PC-9 (cell line): Measurements from ENCODE around the gene TAF1L. TPM values are rescaled to one million over a fixed set of nuclear protein-coding genes. Genes with fewer than 3 reads are reported as not detected.

Source experiments
- BruUV-seq: library from RNA; stranded (reverse); fragments of 400-500 nt; replicated peaks from 2 replicates; lab custom pipeline; 2021; lab: Mats Ljungman, UMichigan
- CTCF ChIA-PET: fragments of 300-600 bp; sonication (Branson Sonifier 250); formaldehyde crosslinking; loops from one replicate; lab custom pipeline; 2022; ENCODE audit warnings: antibody characterized with exemption; lab: Charles Lee
- POLR2A ChIA-PET: fragments of 300-600 bp; sonication (Branson Sonifier 250); formaldehyde crosslinking; loops from one replicate; lab custom pipeline; 2022; ENCODE audit warnings: antibody characterized with exemption; ENCODE audit not compliant: unreplicated experiment; lab: Charles Lee
- DNase-seq, 2 experiments: peaks; one replicate each; pipeline versions ENCODE4 v3.0.0 to v3.0.0-alpha.2; 2015 to 2022; ENCODE audit warnings: mixed read lengths in 1 of 2
- H2AFZ ChIP-seq: fragments of 200-600 bp; sonication (generic); 2 replicates; pipeline ENCODE4 v1.8.1; 2017; ENCODE audit warnings: antibody characterized with exemption
- H3F3A ChIP-seq: fragments of 200-600 bp; sonication (generic); 2 replicates; pipeline ENCODE4 v1.8.1; 2017; ENCODE audit warnings: antibody characterized with exemption, mild to moderate bottlenecking, low read depth; ENCODE audit not compliant: insufficient read depth
- H3K27ac ChIP-seq: fragments of 200-600 bp; sonication (generic); 2 replicates; pipeline ENCODE4 v1.6.1; 2016; ENCODE audit warnings: mixed run types
- H3K27me3 ChIP-seq: fragments of 200-600 bp; sonication (generic); 2 replicates; pipeline ENCODE4 v1.6.1; 2016; ENCODE audit warnings: low read depth, mixed run types; ENCODE audit not compliant: insufficient read depth
- H3K36me3 ChIP-seq: fragments of 200-600 bp; sonication (generic); 2 replicates; pipeline ENCODE4 v1.6.1; 2016; ENCODE audit warnings: low read depth, mixed run types
- H3K4me1 ChIP-seq: fragments of 200-600 bp; sonication (generic); replicated peaks from 2 replicates; pipeline ENCODE4 v1.6.1; 2016; ENCODE audit warnings: mixed run types; ENCODE audit not compliant: insufficient read depth
- H3K4me2 ChIP-seq: fragments of 200-600 bp; sonication (generic); 2 replicates; pipeline ENCODE4 v1.6.1; 2017; ENCODE audit warnings: mixed run types
- H3K4me3 ChIP-seq: fragments of 200-600 bp; sonication (generic); 2 replicates; pipeline ENCODE4 v1.6.1; 2016; ENCODE audit warnings: mixed run types
- H3K79me2 ChIP-seq: fragments of 200-600 bp; sonication (generic); 2 replicates; pipeline ENCODE4 v1.6.1; 2017; ENCODE audit warnings: low read depth, mixed run types
- H3K9me2 ChIP-seq: fragments of 200-600 bp; sonication (generic); 2 replicates; pipeline ENCODE4 v1.8.1; 2017; ENCODE audit warnings: mild to moderate bottlenecking; ENCODE audit not compliant: insufficient read depth
- H3K9me3 ChIP-seq: fragments of 200-600 bp; sonication (generic); 2 replicates; pipeline ENCODE4 v1.8.1; 2016; ENCODE audit warnings: low read depth; ENCODE audit not compliant: insufficient read depth
- H4K20me1 ChIP-seq: fragments of 200-600 bp; sonication (generic); 2 replicates; pipeline ENCODE4 v1.8.1; 2017; ENCODE audit not compliant: insufficient read depth
- CTCF ChIP-seq: fragments of 200-600 bp; sonication (generic); conservative IDR thresholded peaks from 2 replicates; pipeline ENCODE4 v1.6.1; 2017; ENCODE audit warnings: mixed run types, antibody characterized with exemption, mild to moderate bottlenecking, moderate library complexity
- EZH2 ChIP-seq: fragments of 200-600 bp; sonication (generic); IDR thresholded peaks from 2 replicates; pipeline ENCODE4 v1.8.0; 2017; ENCODE audit warnings: antibody characterized with exemption, low read depth
- intact Hi-C: fragments of 100-400 bp; cut with micrococcal nuclease; formaldehyde crosslinking; loops from one replicate; pipeline ENCODE4 v1.10.0; 2022; ENCODE audit not compliant: unreplicated experiment
- total RNA-seq: library from RNA; stranded (reverse); gene quantifications from 2 replicates; pipeline ENCODE4 v1.2.3, GENCODE V29; 2021

The TAF1L gene
- total RNA-seq, 1 experiment from 2014 or later: 0.07 TPM

DNA sequence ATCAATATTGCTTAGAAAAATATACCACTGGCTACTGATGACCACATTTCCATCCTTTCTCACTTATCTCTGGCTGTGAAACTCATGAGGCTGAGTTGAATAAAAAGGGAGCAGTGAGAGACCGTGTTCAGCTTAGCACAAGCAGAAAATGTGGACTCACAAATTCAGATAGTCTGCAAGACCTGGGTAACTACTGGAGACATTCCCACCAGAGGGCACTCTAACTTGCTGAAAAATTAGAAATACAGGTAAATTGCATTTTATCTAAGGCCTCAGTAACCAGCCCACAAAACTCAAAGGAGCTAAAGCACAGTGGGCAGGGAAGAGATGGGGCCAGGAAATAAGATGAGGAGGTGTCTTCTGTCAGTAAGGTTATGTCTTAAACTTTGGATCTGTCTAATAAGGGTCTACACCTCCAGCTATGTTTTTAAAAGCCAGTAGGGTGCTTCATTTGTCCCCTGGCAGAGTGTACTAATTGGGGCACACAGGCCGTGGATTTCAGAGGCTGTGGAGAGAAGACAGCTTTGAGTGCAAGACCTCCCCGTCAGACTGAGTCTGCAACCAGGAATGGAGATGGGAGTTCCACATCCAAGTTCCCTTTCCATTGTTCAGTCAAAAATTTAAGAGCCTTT lies 53.8 kb downstream of the TAF1L start:
- no peaks in the 10 kb centered on the region for H3K36me3 ChIP-seq
- POLR2A ChIA-PET: no interaction called here
- no peaks in the 10 kb centered on the region for H3K4me1 ChIP-seq
- H3K27ac ChIP-seq: no peak overlapping the region
- H3K27me3 ChIP-seq: no peaks in the 10 kb centered on the region
- BruUV-seq: no TSS peak
- no peaks in the 10 kb centered on the region for H3K9me2 ChIP-seq
- H3K4me2 ChIP-seq: no peak overlapping the region
- no peaks in the 10 kb centered on the region for H3K9me3 ChIP-seq
- TF ChIP-seq CTCF (peak; percentile 70), EZH2 (no peak)
- H4K20me1 ChIP-seq: no peaks in the 10 kb centered on the region
- H2AFZ ChIP-seq: no peak overlapping the region
- intact Hi-C loops: loop anchor here (1.0 to 10.0 kb wide), 3 partner anchors 123 to 646 kb away; no protein-coding TSS in a partner anchor
- H3K79me2 ChIP-seq: no peaks in the 10 kb centered on the region
- peak; percentile 20 to 52 for DNase-seq
- no peak overlapping the region for H3K4me3 ChIP-seq
- CTCF ChIA-PET: interaction anchor here (1.2 to 4.1 kb wide), 4 partner anchors 125 to 386 kb away, joined by 3 to 59 read pairs (median 6); no protein-coding TSS in a partner anchor
- no peaks in the 10 kb centered on the region for H3F3A ChIP-seq

- Histone ChIP-seq H3K4me2 (no peak overlapping the region), H3K79me2 (no peaks in the 10 kb centered on the region), H3K27ac (no peak overlapping the region), H3K36me3 (no peaks in the 10 kb centered on the region), H3K4me3 (no peak overlapping the region), H3K4me1 (no peaks in the 10 kb centered on the region), H3K9me3 (no peaks in the 10 kb centered on the region), H4K20me1 (no peaks in the 10 kb centered on the region), H3K27me3 (no peaks in the 10 kb centered on the region), H3F3A (no peaks in the 10 kb centered on the region), H2AFZ (no peak overlapping the region), H3K9me2 (no peaks in the 10 kb centered on the region)
- DNase-seq: no peak
- no TSS peak for BruUV-seq
- intact Hi-C loops: loop anchor here (1.0 to 10.0 kb wide), 3 partner anchors 124 to 647 kb away; no protein-coding TSS in a partner anchor
- TF ChIP-seq EZH2 (no peak), CTCF (no peak)
- POLR2A ChIA-PET: no interaction called here
- CTCF ChIA-PET: interaction anchor here (0.6 to 4.1 kb wide), 5 partner anchors 126 to 387 kb away, joined by 3 to 59 read pairs (median 4); no protein-coding TSS in a partner anchor
Observed at GRCh38 chr9:32580631-32581300, 54.7 kb downstream of the TAF1L start.

DNA sequence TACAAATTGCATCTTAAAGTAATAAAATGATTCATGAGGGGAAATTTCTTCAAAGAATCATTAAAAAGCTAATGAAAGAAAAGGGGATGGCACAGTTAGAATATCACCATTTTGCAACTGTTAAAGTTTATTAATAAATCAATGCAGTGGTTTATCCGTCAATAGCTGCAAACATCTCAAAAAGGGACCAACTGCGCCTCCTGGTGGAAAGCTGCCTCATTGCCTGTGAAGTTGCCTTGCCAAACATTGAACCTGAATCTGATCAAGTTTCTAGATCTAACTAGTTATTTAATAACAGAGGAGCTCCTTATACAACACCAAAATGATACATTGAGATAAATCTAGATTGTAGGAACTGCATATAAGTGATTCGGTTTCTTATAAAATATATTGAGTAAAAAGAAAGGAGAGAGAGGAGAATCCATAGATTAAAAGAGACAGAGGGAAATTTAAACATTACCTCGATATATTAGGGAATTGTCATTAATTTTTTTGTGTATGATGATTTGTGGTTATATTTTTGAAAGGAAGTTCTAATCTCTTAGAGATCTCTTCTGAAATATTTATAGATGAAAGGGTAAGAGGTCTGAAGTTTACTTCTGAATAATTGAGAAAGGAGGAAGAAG lies 55.6 kb downstream of the TAF1L start:
- DNase-seq: peak; percentile 36 to 41
- no peaks in the 10 kb centered on the region for H3K9me3 ChIP-seq
- no peak overlapping the region for H3K4me2 ChIP-seq
- ChIA-PET POLR2A (interaction anchor here (0.7 kb wide), 1 partner anchor 479 kb away, joined by 4 read pairs; no protein-coding TSS in a partner anchor), CTCF (interaction anchor here (0.9 to 4.1 kb wide), 2 partner anchors 148 to 200 kb away, joined by 3 to 59 read pairs; no protein-coding TSS in a partner anchor)
- no peaks in the 10 kb centered on the region for H3K9me2 ChIP-seq
- H3K79me2 ChIP-seq: no peaks in the 10 kb centered on the region
- no peak overlapping the region for H2AFZ ChIP-seq
- H3F3A ChIP-seq: no peaks in the 10 kb centered on the region
- TF ChIP-seq EZH2 (no peak), CTCF (peak; percentile 88)
- BruUV-seq: no TSS peak
- no peaks in the 10 kb centered on the region for H4K20me1 ChIP-seq
- no peaks in the 10 kb centered on the region for H3K36me3 ChIP-seq
- intact Hi-C loops: loop anchor here (1.0 to 10.0 kb wide), 3 partner anchors 125 to 647 kb away; no protein-coding TSS in a partner anchor
- no peak overlapping the region for H3K4me3 ChIP-seq
- no peaks in the 10 kb centered on the region for H3K27me3 ChIP-seq
- no peak overlapping the region for H3K27ac ChIP-seq
- H3K4me1 ChIP-seq: no peaks in the 10 kb centered on the region
